Stimulated activated naive B cell treated with anti-CD40 and anti-IgM and Interleukin-4, amounts not matched to agents 10 μg/mL and 1 μg/mL and 100 μg/mL, for 72 hours (primary cell): ENCODE measurements around the gene INAFM2.
A peak's percentile ranks its signal among the peaks of the same experiment; 100 is the strongest.

Experiments
- ATAC-seq, 2 donors: fragments of 150-1000 bp; cut with Tn5 transposase; replicated peaks; 2 replicates each; pipeline ENCODE4 v1.10.0; 2021; ENCODE audit warnings: moderate library complexity in 1 of 2
- DNase-seq: peaks from one replicate; pipeline ENCODE4 v3.0.0; 2021
- H3K27ac Mint-ChIP-seq: one replicate; pipeline ENCODE4 v1.8.0; 2022; ENCODE audit warnings: mild to moderate bottlenecking, mixed read lengths
- H3K27me3 Mint-ChIP-seq, 2 donors: one replicate each; pipeline ENCODE4 v1.8.0; 2022; ENCODE audit warnings: mixed read lengths in 2 of 2
- H3K36me3 Mint-ChIP-seq, 2 donors: one replicate each; pipeline ENCODE4 v1.8.0; 2022; ENCODE audit warnings: mixed read lengths in 2 of 2, mild to moderate bottlenecking in 1 of 2
- H3K4me1 Mint-ChIP-seq, 2 donors: one replicate each; pipeline ENCODE4 v1.8.0; 2022; ENCODE audit warnings: mixed read lengths in 2 of 2, mild to moderate bottlenecking in 1 of 2
- H3K4me3 Mint-ChIP-seq, 2 donors: one replicate each; pipeline ENCODE4 v1.8.0; 2022; ENCODE audit warnings: mild to moderate bottlenecking in 2 of 2, mixed read lengths in 2 of 2, moderate library complexity in 1 of 2
- H3K9me3 Mint-ChIP-seq, 2 donors: one replicate each; pipeline ENCODE4 v1.8.0; 2022; ENCODE audit warnings: mixed read lengths in 2 of 2, mild to moderate bottlenecking in 1 of 2

The INAFM2 gene

DNA sequence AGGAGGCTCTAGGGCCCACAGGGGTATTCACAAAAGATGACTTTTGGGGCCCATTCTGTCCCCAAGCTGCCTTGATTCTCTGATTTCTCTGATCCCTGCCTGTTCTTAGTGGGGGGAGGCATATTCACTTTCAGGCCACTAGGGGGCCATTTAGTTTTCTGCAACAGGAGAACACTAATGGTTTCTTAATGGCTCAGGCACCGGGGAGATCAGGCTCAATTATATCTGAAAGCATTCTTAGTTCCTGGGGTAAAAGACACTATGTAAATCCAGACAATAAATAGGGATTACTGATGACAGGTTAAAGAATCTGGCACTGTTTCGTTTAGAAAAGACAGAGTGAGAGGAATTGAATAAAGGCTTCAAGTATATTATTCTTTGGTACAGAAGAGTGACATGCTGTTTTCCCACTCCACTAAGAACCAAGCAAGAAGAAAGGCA is 2.5 kb upstream of the INAFM2 start:
- H3K4me3 Mint-ChIP-seq: no peak overlapping the region
- peak; percentile 47 for DNase-seq
- peaks cover 18 to 51% of the 10 kb centered on the region in 2 donors for H3K4me1 Mint-ChIP-seq
- H3K27ac Mint-ChIP-seq: no peak overlapping the region
- peaks cover 0 to 3% of the 10 kb centered on the region in 2 donors for H3K36me3 Mint-ChIP-seq
- peaks cover under 1 to 2% of the 10 kb centered on the region in 2 donors for H3K27me3 Mint-ChIP-seq
- peak; percentile 33 to 35 for ATAC-seq
- H3K9me3 Mint-ChIP-seq: no peaks in the 10 kb centered on the region

DNA sequence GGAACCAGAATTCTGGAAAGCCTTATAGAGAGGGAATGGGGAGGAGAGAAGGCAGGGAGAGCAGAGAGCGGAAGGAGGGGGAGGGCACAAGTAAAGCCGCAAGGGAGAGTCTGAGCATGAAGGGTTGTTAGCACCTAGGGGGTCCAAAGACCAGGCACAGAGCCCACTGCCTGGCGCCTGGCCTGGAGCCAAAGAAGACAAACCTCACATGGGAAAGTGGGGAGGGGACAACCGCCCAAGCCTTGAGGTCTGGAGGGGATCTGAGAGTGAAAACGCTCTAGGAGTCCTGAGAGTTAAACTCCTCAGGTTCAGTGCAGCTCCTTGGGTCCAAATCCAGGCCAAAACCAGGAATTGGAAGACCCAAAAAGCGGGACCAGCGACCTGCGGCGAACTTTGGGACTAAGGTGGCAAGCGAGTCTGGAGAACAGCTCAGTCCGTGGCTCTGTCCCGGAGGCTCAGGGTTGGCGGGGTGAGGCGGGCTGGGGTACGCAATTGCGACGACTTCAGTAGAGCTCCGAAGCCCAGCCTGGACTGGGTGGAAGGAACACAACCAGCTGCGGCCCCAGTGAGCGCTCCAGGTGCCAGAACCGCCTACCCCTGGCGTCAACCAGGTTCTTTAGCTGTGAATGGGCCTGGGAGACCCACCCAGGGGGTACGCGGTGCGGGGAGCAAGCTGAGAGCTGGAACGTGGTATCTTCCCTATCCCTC is 807 bp upstream of the INAFM2 start:
- peaks cover 19 to 42% of the 10 kb centered on the region in 2 donors for H3K4me1 Mint-ChIP-seq
- DNase-seq (no peak), ATAC-seq (no peak)
- H3K9me3 Mint-ChIP-seq: no peaks in the 10 kb centered on the region
- peaks cover 5 to 10% of the 10 kb centered on the region in 2 donors for H3K36me3 Mint-ChIP-seq
- peak overlapping the region; percentile 81 for H3K27ac Mint-ChIP-seq
- peak overlapping the region; percentile 74 to 80 for H3K4me3 Mint-ChIP-seq
- H3K27me3 Mint-ChIP-seq: no peaks in the 10 kb centered on the region

DNA sequence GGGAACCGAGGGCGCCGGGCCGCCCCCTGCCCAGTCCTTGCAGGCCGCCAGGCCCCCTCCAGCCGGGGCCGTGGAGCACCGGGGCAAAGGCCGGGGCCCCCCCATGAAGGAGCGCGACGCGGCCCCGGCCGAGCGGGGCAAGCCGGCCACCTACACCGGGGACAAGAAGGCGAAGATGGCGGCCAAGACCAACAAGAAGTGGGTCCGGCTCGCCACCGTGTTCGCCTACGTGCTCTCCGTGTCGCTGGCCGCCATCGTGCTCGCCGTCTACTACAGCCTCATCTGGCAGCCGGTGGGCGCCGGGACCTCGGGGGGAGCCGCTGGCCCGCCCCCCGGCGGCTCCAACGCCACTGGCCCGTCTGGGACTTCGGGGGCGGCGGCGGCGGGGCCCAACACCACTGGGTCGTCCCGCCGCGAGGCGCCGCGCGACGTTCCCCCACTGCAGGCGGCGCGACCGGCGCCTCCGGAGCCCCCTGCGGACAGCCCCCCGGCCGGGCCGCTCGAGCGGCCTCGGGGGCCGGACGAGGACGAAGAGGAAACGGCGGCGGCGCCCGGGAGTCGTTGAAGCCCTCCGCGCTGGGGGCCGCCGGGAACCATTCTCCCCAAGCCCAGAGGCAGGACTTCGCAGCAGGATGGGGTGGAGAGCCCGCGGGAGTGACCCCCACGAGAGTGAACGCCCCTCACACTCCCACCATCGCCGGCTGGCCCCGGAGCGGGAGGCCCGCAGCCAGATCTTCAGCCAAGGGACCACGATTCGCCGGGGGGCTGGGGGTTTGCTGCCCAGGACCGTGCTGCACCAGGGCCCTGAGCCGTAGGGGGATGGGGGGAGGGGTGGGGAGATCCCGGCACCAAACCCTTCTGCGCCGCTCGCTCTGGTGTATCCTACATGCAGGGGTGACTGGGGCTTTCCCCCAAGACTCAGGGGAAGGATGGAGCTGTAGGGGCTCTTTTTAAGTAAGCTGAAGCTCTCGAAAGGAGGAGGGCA is 753 bp downstream of the INAFM2 start:
- peak; percentile 17 to 27 for ATAC-seq
- Mint-ChIP-seq H3K27me3 (peaks cover 0 to 6% of the 10 kb centered on the region in 2 donors), H3K9me3 (no peaks in the 10 kb centered on the region), H3K36me3 (peaks cover 7 to 15% of the 10 kb centered on the region in 2 donors), H3K27ac (peak overlapping the region; percentile 62), H3K4me1 (peaks cover 21 to 57% of the 10 kb centered on the region in 2 donors), H3K4me3 (peak overlapping the region; percentile 73 to 76)
- no peak for DNase-seq

DNA sequence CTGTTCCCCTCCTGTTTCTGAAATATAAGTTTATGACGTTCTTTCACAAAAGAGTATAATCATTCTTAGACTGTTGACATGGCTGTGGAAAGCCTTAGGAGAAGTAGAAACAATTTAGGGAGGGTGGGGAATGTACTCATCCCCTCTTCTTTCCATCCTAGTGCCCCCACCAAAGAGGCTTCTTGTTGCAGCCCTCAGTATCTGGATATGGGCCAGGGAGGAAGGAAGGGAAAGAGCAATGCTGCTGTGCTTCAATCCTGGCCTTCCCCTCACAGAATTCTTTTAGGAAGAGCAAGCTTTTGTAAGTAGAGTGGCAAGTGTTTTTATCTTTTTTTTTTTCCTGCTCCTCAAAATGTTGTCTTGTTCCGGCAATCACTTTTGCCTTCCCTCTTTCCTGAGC is 1.7 kb downstream of the INAFM2 start:
- Mint-ChIP-seq H3K4me1 (peaks cover 21 to 61% of the 10 kb centered on the region in 2 donors), H3K9me3 (no peaks in the 10 kb centered on the region), H3K4me3 (peak overlapping the region; percentile 73 to 76), H3K27me3 (peaks cover 0 to 10% of the 10 kb centered on the region in 2 donors), H3K27ac (no peak overlapping the region), H3K36me3 (peaks cover 7 to 15% of the 10 kb centered on the region in 2 donors)
- DNase-seq: no peak
- no peak for ATAC-seq

DNA sequence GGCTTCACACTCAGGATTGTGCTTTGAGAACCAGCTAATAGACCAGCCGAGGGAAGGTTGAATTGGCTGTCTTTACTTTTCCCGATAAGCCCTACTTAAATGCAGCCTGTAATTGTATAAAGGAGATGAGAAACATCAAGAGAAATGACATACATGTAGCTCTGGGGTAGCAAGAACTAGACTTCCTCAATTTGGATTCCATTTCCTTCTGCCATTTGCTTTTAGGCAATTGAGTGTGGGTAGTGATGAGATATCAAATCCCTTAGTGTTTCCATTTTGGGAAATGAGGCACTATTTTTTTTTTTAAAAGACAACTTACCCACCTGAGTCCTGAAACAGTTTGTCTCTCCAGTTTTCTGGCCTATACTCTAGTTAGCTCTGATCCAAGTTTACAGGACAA is 2.2 kb downstream of the INAFM2 start:
- ATAC-seq: no peak
- Mint-ChIP-seq H3K27me3 (peaks cover 0 to 10% of the 10 kb centered on the region in 2 donors), H3K4me3 (no peak overlapping the region), H3K36me3 (peaks cover 7 to 15% of the 10 kb centered on the region in 2 donors), H3K4me1 (peaks cover 21 to 61% of the 10 kb centered on the region in 2 donors), H3K27ac (no peak overlapping the region), H3K9me3 (no peaks in the 10 kb centered on the region)
- no peak for DNase-seq

DNA sequence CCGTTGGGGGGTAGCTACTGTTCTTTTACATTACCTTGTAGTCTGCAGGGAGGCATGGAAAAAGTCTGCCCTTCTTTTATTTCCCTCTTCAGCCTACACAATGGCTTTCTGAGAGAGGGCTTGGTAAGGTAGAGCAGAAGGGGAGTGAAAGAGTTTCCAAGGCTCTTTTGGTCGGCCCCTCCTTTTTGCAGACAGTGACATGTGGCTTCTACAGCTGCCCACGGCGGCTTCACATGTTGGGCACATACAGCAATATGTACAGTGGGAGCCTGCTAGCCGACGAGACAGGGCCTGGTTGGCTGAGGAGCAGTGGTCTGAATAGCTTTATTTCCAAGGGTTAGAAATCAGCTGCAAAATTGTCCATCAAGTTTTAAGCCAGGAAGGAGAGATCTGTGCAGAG is 4.0 kb downstream of the INAFM2 start:
- H3K27ac Mint-ChIP-seq: no peak overlapping the region
- H3K9me3 Mint-ChIP-seq: no peaks in the 10 kb centered on the region
- peaks cover 7 to 15% of the 10 kb centered on the region in 2 donors for H3K36me3 Mint-ChIP-seq
- ATAC-seq: no peak
- H3K4me1 Mint-ChIP-seq: peaks cover 16 to 54% of the 10 kb centered on the region in 2 donors
- no peak for DNase-seq
- no peak overlapping the region for H3K4me3 Mint-ChIP-seq
- peaks cover 0 to 10% of the 10 kb centered on the region in 2 donors for H3K27me3 Mint-ChIP-seq

DNA sequence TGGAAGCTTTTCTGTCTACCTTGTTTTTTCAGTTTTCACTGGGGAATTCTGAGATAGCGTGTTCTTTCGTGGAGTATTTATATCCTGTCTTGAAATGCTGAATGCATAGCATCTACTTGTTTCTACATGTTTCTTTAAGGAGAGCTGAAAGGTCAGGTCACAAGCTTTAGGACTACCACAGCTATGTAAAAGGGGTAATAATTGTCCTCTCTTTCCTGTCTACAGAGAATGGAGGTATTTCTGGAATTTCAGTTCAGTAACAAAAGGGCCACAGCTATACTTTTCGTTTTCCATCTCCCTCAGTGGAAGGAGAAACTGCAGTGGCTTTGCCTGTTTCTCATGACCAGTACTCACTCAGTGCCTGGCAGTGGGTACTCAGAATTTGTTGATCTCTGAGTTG is 4.7 kb downstream of the INAFM2 start:
- ATAC-seq: no peak
- H3K27me3 Mint-ChIP-seq: peaks cover 0 to 10% of the 10 kb centered on the region in 2 donors
- peaks cover 18 to 55% of the 10 kb centered on the region in 2 donors for H3K4me1 Mint-ChIP-seq
- H3K36me3 Mint-ChIP-seq: peaks cover 7 to 18% of the 10 kb centered on the region in 2 donors
- H3K4me3 Mint-ChIP-seq: no peak overlapping the region
- no peak overlapping the region for H3K27ac Mint-ChIP-seq
- no peak for DNase-seq
- no peaks in the 10 kb centered on the region for H3K9me3 Mint-ChIP-seq

DNA sequence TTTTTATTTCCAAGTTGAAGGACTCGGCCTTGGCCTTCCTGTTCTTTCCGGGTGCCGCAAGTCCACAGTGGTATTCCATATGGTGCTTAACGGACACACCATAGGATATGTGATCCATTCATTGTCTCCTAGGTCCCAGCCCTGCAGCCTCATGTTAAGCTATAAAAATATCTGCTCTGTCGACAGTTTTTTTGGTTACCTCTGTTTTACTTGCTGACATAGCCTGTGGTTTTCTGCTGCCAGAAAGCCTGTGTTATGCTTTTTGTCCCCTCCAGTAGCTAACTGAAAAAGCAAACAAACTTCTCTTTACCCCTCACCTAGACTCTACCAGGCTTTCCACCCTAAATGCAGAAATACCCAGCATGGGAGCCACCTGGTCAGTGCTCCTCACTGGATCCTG is 5.3 kb downstream of the INAFM2 start:
- no peak overlapping the region for H3K27ac Mint-ChIP-seq
- peaks cover 7 to 18% of the 10 kb centered on the region in 2 donors for H3K36me3 Mint-ChIP-seq
- ATAC-seq (no peak), DNase-seq (no peak)
- H3K9me3 Mint-ChIP-seq: no peaks in the 10 kb centered on the region
- no peak overlapping the region for H3K4me3 Mint-ChIP-seq
- peaks cover 21 to 58% of the 10 kb centered on the region in 2 donors for H3K4me1 Mint-ChIP-seq
- peaks cover 0 to 10% of the 10 kb centered on the region in 2 donors for H3K27me3 Mint-ChIP-seq

DNA sequence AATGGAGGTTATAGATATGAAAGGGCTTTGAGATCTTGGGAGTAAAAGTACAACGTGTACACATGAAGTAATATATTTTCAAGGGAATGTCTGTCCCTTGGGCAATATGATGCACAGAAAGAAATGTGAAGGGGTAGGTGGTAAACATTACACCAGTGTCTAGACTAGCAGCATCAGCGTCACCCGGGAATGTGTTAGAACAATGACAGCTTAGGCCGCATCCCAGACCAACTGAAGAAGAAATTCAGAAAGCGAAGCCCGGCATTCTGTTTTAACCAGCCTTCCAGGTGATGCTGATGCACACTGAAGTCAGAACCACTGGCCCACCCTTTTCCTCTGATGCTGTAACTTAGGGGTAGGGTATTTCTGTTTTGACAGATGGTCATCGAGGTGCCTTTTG is 6.3 kb downstream of the INAFM2 start:
- DNase-seq: no peak
- Mint-ChIP-seq H3K27ac (no peak overlapping the region), H3K4me3 (no peak overlapping the region), H3K4me1 (peaks cover 29 to 65% of the 10 kb centered on the region in 2 donors), H3K36me3 (peaks cover 10 to 18% of the 10 kb centered on the region in 2 donors), H3K9me3 (no peaks in the 10 kb centered on the region), H3K27me3 (peaks cover 0 to 10% of the 10 kb centered on the region in 2 donors)
- ATAC-seq: no peak

DNA sequence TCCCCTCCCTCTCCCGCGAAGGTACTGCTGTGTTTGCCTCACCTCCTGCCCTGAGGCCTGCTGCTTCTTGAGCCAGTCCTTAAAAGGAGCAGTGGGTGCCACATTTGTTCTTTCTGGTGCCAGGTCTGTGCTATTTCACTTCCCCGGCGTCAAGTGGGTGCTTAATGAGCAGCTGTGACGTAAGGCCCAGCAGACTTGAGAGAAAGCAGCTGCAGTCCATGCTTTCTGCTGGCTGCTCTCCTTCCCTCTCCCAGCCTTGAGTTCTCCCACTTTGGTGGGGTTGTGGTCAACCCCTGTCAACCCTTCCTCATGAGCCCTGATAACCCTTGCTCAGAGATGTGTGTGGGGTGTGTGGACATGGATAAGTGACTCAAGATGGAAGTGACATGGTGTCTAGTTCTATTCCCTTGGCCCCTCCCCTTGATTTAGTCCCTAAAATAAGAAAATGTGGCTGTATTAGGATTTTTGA is 6.9 kb downstream of the INAFM2 start:
- no peak for ATAC-seq
- no peak overlapping the region for H3K4me3 Mint-ChIP-seq
- peaks cover 0 to 10% of the 10 kb centered on the region in 2 donors for H3K27me3 Mint-ChIP-seq

DNA sequence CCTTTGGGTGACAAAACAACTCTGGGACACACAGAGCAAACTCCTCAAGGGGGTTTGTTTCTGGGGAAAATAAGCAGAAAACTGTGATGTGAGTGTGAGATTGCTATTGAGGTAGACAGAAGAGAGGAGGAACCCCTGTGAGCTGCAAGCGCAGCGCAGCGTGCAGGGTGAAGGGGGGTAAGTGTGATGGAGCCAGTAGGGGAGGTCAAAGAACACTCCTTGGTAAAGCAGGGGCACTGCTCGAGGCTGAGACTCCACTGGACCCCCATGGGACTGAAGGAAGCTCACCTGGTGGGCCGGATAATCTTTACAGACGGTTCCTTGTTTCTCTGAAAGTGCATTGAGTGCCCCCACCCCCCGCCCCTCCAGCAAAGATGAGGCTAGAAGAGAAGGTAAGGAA is 7.5 kb downstream of the INAFM2 start:
- no peak overlapping the region for H3K4me3 Mint-ChIP-seq
- ATAC-seq (no peak), DNase-seq (no peak)
- peaks cover 31 to 65% of the 10 kb centered on the region in 2 donors for H3K4me1 Mint-ChIP-seq
- H3K9me3 Mint-ChIP-seq: no peaks in the 10 kb centered on the region
- peaks cover 0 to 14% of the 10 kb centered on the region in 2 donors for H3K27me3 Mint-ChIP-seq
- H3K27ac Mint-ChIP-seq: no peak overlapping the region
- H3K36me3 Mint-ChIP-seq: peaks cover 10 to 15% of the 10 kb centered on the region in 2 donors

More for the DNA sequence above, 6.9 kb downstream of the INAFM2 start:
- Mint-ChIP-seq H3K27ac (no peak overlapping the region), H3K4me1 (peaks cover 28 to 65% of the 10 kb centered on the region in 2 donors), H3K36me3 (peaks cover 10 to 15% of the 10 kb centered on the region in 2 donors), H3K9me3 (no peaks in the 10 kb centered on the region)
- no peak for DNase-seq

DNA sequence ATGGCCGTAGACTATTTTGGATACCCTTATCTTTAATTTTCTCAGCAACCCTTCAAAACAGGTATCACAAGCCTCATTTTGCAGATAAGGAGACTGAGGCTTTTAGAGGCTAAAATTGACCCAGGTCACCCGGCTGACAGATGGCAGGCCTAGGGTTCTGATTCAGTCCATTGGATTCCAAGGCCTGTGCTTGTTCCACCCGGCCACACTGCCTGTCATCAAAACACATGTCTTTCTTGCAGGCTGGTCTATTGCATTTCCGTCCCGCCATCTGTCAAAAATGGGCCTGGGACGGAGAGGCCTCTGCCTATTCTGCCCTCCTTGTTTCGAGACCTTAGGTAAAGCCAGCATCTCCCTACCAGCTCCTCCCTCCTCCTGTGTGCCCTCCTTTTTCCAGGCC is 8.1 kb downstream of the INAFM2 start:
- peaks cover 33 to 71% of the 10 kb centered on the region in 2 donors for H3K4me1 Mint-ChIP-seq
- H3K9me3 Mint-ChIP-seq: no peaks in the 10 kb centered on the region
- H3K36me3 Mint-ChIP-seq: peaks cover 8 to 12% of the 10 kb centered on the region in 2 donors
- peaks cover 0 to 19% of the 10 kb centered on the region in 2 donors for H3K27me3 Mint-ChIP-seq
- H3K27ac Mint-ChIP-seq: no peak overlapping the region
- no peak for DNase-seq
- ATAC-seq: no peak
- no peak overlapping the region for H3K4me3 Mint-ChIP-seq

DNA sequence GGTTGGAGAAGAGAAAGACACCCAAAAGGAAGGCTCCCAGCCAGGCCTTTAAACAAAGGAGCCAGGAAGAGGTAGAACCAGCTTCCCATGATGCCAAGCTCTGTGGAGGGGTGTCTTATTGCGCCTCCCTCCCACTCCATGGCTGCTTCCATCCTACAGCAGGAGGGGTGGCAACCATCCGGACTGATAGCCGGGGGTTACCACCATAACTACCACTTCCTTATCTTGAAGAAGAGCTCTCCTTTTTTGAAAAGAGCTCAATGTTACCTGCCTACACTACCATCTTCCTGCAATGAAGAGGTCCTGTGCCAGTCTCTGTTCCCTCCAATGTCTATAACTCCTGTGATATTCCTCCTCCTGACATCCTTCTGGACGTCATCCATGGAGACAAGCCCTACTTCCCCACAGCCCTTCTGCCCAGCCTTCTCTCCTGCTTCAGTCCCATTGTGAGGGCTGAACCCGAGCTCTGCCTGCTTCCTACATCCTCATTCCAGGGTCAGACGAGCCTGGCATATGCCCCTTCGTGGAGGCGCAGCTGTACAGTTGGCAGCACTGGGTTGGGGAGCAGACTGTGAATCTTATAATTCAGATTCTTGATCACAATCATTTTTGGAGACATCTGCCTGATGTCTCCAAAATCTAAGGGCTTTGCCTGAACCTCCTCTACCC is 8.8 kb downstream of the INAFM2 start:
- Mint-ChIP-seq H3K9me3 (no peaks in the 10 kb centered on the region), H3K27me3 (peaks cover 4 to 24% of the 10 kb centered on the region in 2 donors), H3K36me3 (peaks cover 8 to 11% of the 10 kb centered on the region in 2 donors), H3K4me1 (peaks cover 34 to 77% of the 10 kb centered on the region in 2 donors), H3K27ac (no peak overlapping the region), H3K4me3 (no peak overlapping the region)
- ATAC-seq (no peak), DNase-seq (no peak)
